ENCODE measurements around the gene IFITM5.
A peak's percentile ranks its signal among the peaks of the same experiment; 100 is the strongest.

The IFITM5 gene

GRCh38 chr11:284105-285020 lies 15.0 kb downstream of the IFITM5 start:
- H4K8ac ChIP-seq (ENCODE audit: low read length) = no peak overlapping the region
- H3K9me3 ChIP-seq (ENCODE audit: control insufficient read depth, low read length) = no peaks in the 10 kb centered on the region
- H3K27ac ChIP-seq (ENCODE audit: low read length, poor library complexity, severe bottlenecking) = no peak overlapping the region
- no peak overlapping the region for H2BK5ac ChIP-seq (ENCODE audit: low read depth, low read length, poor library complexity, severe bottlenecking)
- H2AFZ ChIP-seq (ENCODE audit: low read depth, low read length) = no peak overlapping the region
- H3K4me3 ChIP-seq (ENCODE audit: insufficient read depth in 1 of 2, low read depth in 1 of 2, low read length in 2 of 2) = no peak overlapping the region
- H2BK120ac ChIP-seq (ENCODE audit: low read depth, low read length) = no peak overlapping the region
- no peak overlapping the region for H3K23ac ChIP-seq (ENCODE audit: low read length in 2 of 2)
- 89% methylated on average over 23 of the region's 24 CpGs for WGBS
- H3K9ac ChIP-seq (ENCODE audit: low read length) = no peak overlapping the region
- no peak overlapping the region for H3K18ac ChIP-seq (ENCODE audit: low read depth in 1 of 2, low read length in 2 of 2)
- H3K4me1 ChIP-seq (ENCODE audit: control insufficient read depth, insufficient read depth, low read depth, low read length) = peaks cover 12% of the 10 kb centered on the region
- H4K91ac ChIP-seq (ENCODE audit: low read length) = peak overlapping the region; percentile 36
- no peaks in the 10 kb centered on the region for H3K36me3 ChIP-seq (ENCODE audit: control insufficient read depth in 1 of 2, insufficient read depth in 2 of 2, low read depth in 1 of 2, low read length in 2 of 2)
- no peak overlapping the region for H3K4ac ChIP-seq (ENCODE audit: low read depth in 1 of 2, low read length in 2 of 2)
- H3K14ac ChIP-seq (ENCODE audit: low read length in 2 of 2) = peak overlapping the region in 1 of 2 experiments; percentile 44
- H2BK15ac ChIP-seq (ENCODE audit: low read depth, poor library complexity, severe bottlenecking) = no peak overlapping the region
- peaks cover 20 to 83% of the 10 kb centered on the region in 2 experiments for H3K27me3 ChIP-seq (ENCODE audit: control insufficient read depth in 1 of 2, insufficient read depth in 1 of 2, low read length in 2 of 2)
- H3K79me1 ChIP-seq (replicated peaks; ENCODE audit: low read length, poor library complexity, severe bottlenecking) = no peaks in the 10 kb centered on the region
- H3K4me2 ChIP-seq (ENCODE audit: low read length, poor library complexity, severe bottlenecking) = no peak overlapping the region
- DNase-seq = no peak
- H2AK5ac ChIP-seq (ENCODE audit: low read length, severe bottlenecking) = no peak overlapping the region
- H2BK12ac ChIP-seq (ENCODE audit: low read length in 2 of 2) = no peak overlapping the region

- no peak overlapping the region for H3K27ac ChIP-seq (ENCODE audit: low read length, poor library complexity, severe bottlenecking)
- no peaks in the 10 kb centered on the region for H3K9me3 ChIP-seq (ENCODE audit: control insufficient read depth, low read length)
- H3K4ac ChIP-seq (ENCODE audit: low read depth in 1 of 2, low read length in 2 of 2) = no peak overlapping the region
- peaks cover 20 to 91% of the 10 kb centered on the region in 2 experiments for H3K27me3 ChIP-seq (ENCODE audit: control insufficient read depth in 1 of 2, insufficient read depth in 1 of 2, low read length in 2 of 2)
- no peaks in the 10 kb centered on the region for H3K36me3 ChIP-seq (ENCODE audit: control insufficient read depth in 1 of 2, insufficient read depth in 2 of 2, low read depth in 1 of 2, low read length in 2 of 2)
- no peak overlapping the region for H2AFZ ChIP-seq (ENCODE audit: low read depth, low read length)
- H2BK120ac ChIP-seq (ENCODE audit: low read depth, low read length) = no peak overlapping the region
- peaks cover 12% of the 10 kb centered on the region for H3K4me1 ChIP-seq (ENCODE audit: control insufficient read depth, insufficient read depth, low read depth, low read length)
- no peak overlapping the region for H3K4me2 ChIP-seq (ENCODE audit: low read length, poor library complexity, severe bottlenecking)
- H3K23ac ChIP-seq (ENCODE audit: low read length in 2 of 2) = no peak overlapping the region
- H2BK15ac ChIP-seq (ENCODE audit: low read depth, poor library complexity, severe bottlenecking) = no peak overlapping the region
- no peak overlapping the region for H3K9ac ChIP-seq (ENCODE audit: low read length)
- H2BK5ac ChIP-seq (ENCODE audit: low read depth, low read length, poor library complexity, severe bottlenecking) = no peak overlapping the region
- no peak overlapping the region for H2BK12ac ChIP-seq (ENCODE audit: low read length in 2 of 2)
- no peak overlapping the region for H2AK5ac ChIP-seq (ENCODE audit: low read length, severe bottlenecking)
- H3K79me1 ChIP-seq (replicated peaks; ENCODE audit: low read length, poor library complexity, severe bottlenecking) = no peaks in the 10 kb centered on the region
- no peak for DNase-seq
- H3K4me3 ChIP-seq (ENCODE audit: insufficient read depth in 1 of 2, low read depth in 1 of 2, low read length in 2 of 2) = no peak overlapping the region
- 84% methylated on average over 21 of the region's 23 CpGs for WGBS
- no peak overlapping the region for H3K18ac ChIP-seq (ENCODE audit: low read depth in 1 of 2, low read length in 2 of 2)
- no peak overlapping the region for H4K8ac ChIP-seq (ENCODE audit: low read length)
- H4K91ac ChIP-seq (ENCODE audit: low read length) = no peak overlapping the region
- no peak overlapping the region for H3K14ac ChIP-seq (ENCODE audit: low read length in 2 of 2)
Measured at GRCh38 chr11:283405-284104, 15.8 kb downstream of the IFITM5 start.

DNA sequence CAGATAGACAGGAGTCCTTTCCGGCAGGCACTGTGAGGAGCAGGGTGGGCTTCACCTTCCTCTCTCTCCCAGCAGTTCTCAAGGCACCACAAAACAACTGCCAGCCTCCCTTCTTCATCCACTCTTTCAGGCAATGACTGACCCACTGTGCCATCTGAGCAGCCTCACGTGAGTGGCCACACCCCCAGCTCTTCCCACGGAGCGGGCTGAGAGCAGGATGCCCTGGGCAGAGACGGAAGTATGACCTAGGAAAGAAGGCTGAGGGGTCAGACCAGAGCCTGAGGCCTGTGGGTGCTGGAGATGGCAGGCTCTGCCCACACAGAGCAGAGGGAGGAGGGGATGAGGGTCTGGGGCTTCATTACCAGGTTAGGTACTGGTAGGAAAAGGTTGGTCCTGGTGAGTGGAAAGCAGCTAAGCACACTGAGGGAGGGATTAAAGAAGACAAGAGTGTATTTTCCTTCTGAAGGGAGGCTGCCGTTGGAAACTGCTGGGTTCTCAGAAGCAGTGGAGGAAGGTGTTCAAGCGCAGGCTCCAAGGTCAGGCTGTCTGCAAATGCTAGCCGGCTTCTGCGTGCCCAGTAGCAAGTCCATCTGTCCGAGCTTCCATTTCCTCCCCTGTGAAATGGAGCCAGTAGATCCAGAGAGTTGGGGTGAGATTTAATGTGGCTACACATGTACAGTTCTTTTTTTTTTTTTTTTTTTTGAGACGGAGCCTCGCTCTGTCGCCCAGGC lies 16.5 kb downstream of the IFITM5 start:
- Histone ChIP-seq H3K18ac (ENCODE audit: low read depth in 1 of 2, low read length in 2 of 2) (no peak overlapping the region), H3K36me3 (ENCODE audit: control insufficient read depth in 1 of 2, insufficient read depth in 2 of 2, low read depth in 1 of 2, low read length in 2 of 2) (no peaks in the 10 kb centered on the region), H2BK120ac (ENCODE audit: low read depth, low read length) (no peak overlapping the region), H2AK5ac (ENCODE audit: low read length, severe bottlenecking) (no peak overlapping the region), H3K27ac (ENCODE audit: low read length, poor library complexity, severe bottlenecking) (no peak overlapping the region), H3K9me3 (ENCODE audit: control insufficient read depth, low read length) (no peaks in the 10 kb centered on the region), H4K8ac (ENCODE audit: low read length) (no peak overlapping the region), H2BK15ac (ENCODE audit: low read depth, poor library complexity, severe bottlenecking) (no peak overlapping the region), H3K9ac (ENCODE audit: low read length) (no peak overlapping the region), H2BK5ac (ENCODE audit: low read depth, low read length, poor library complexity, severe bottlenecking) (no peak overlapping the region), H3K4me3 (ENCODE audit: insufficient read depth in 1 of 2, low read depth in 1 of 2, low read length in 2 of 2) (no peak overlapping the region), H3K27me3 (ENCODE audit: control insufficient read depth in 1 of 2, insufficient read depth in 1 of 2, low read length in 2 of 2) (peaks cover 15 to 92% of the 10 kb centered on the region in 2 experiments), H3K4me1 (ENCODE audit: control insufficient read depth, insufficient read depth, low read depth, low read length) (peaks cover 5% of the 10 kb centered on the region), H3K4me2 (ENCODE audit: low read length, poor library complexity, severe bottlenecking) (no peak overlapping the region), H3K14ac (ENCODE audit: low read length in 2 of 2) (no peak overlapping the region), H2BK12ac (ENCODE audit: low read length in 2 of 2) (no peak overlapping the region), H4K91ac (ENCODE audit: low read length) (no peak overlapping the region), H3K4ac (ENCODE audit: low read depth in 1 of 2, low read length in 2 of 2) (no peak overlapping the region), H2AFZ (ENCODE audit: low read depth, low read length) (no peak overlapping the region), H3K23ac (ENCODE audit: low read length in 2 of 2) (no peak overlapping the region), H3K79me1 (replicated peaks; ENCODE audit: low read length, poor library complexity, severe bottlenecking) (no peaks in the 10 kb centered on the region)
- 81% methylated on average over 10 of the region's 13 CpGs for WGBS
- no peak for DNase-seq

- H2BK12ac ChIP-seq (ENCODE audit: low read length in 2 of 2) = no peak overlapping the region
- peaks cover 5% of the 10 kb centered on the region for H3K4me1 ChIP-seq (ENCODE audit: control insufficient read depth, insufficient read depth, low read depth, low read length)
- no peak overlapping the region for H3K23ac ChIP-seq (ENCODE audit: low read length in 2 of 2)
- no peak overlapping the region for H3K4me2 ChIP-seq (ENCODE audit: low read length, poor library complexity, severe bottlenecking)
- H3K4ac ChIP-seq (ENCODE audit: low read depth in 1 of 2, low read length in 2 of 2) = no peak overlapping the region
- no peak overlapping the region for H2AK5ac ChIP-seq (ENCODE audit: low read length, severe bottlenecking)
- no peak overlapping the region for H4K91ac ChIP-seq (ENCODE audit: low read length)
- H2BK5ac ChIP-seq (ENCODE audit: low read depth, low read length, poor library complexity, severe bottlenecking) = no peak overlapping the region
- H3K9me3 ChIP-seq (ENCODE audit: control insufficient read depth, low read length) = peaks cover under 1% of the 10 kb centered on the region
- no peak overlapping the region for H2BK120ac ChIP-seq (ENCODE audit: low read depth, low read length)
- no peak overlapping the region for H3K9ac ChIP-seq (ENCODE audit: low read length)
- WGBS = 96% methylated on average over 3 of the region's 4 CpGs
- no peak overlapping the region for H4K8ac ChIP-seq (ENCODE audit: low read length)
- H3K18ac ChIP-seq (ENCODE audit: low read depth in 1 of 2, low read length in 2 of 2) = no peak overlapping the region
- H2AFZ ChIP-seq (ENCODE audit: low read depth, low read length) = no peak overlapping the region
- no peak overlapping the region for H3K14ac ChIP-seq (ENCODE audit: low read length in 2 of 2)
- no peaks in the 10 kb centered on the region for H3K36me3 ChIP-seq (ENCODE audit: control insufficient read depth in 1 of 2, insufficient read depth in 2 of 2, low read depth in 1 of 2, low read length in 2 of 2)
- H2BK15ac ChIP-seq (ENCODE audit: low read depth, poor library complexity, severe bottlenecking) = no peak overlapping the region
- no peak for DNase-seq
- H3K27me3 ChIP-seq (ENCODE audit: control insufficient read depth in 1 of 2, insufficient read depth in 1 of 2, low read length in 2 of 2) = peaks cover 12 to 92% of the 10 kb centered on the region in 2 experiments
- H3K27ac ChIP-seq (ENCODE audit: low read length, poor library complexity, severe bottlenecking) = no peak overlapping the region
- no peaks in the 10 kb centered on the region for H3K79me1 ChIP-seq (replicated peaks; ENCODE audit: low read length, poor library complexity, severe bottlenecking)
- H3K4me3 ChIP-seq (ENCODE audit: insufficient read depth in 1 of 2, low read depth in 1 of 2, low read length in 2 of 2) = no peak overlapping the region
Measured at GRCh38 chr11:282171-282570, 17.2 kb downstream of the IFITM5 start.
